PC-3 (cell line): ENCODE data around the gene KMT5B. TPM values are rescaled to one million over a fixed set of nuclear protein-coding genes. Genes with fewer than 3 reads are reported as not detected.

Experiments used
- ATAC-seq: fragments of 200-7000 bp; cut with Tn5 transposase; 2 replicates; pipeline ENCODE4 v1.9.1; 2020; ENCODE audit warnings: mild to moderate bottlenecking, moderate library complexity
- BruUV-seq: library from RNA; stranded (reverse); fragments of 400-500 nt; replicated peaks from 2 replicates; lab custom pipeline; 2021; lab: Mats Ljungman, UMichigan
- CTCF ChIA-PET: fragments of 300-600 bp; sonication (Branson Sonifier 250); formaldehyde crosslinking; loops from one replicate; lab custom pipeline; 2022; ENCODE audit warnings: antibody characterized with exemption; lab: Charles Lee
- POLR2A ChIA-PET: fragments of 300-600 bp; sonication (Branson Sonifier 250); formaldehyde crosslinking; loops from one replicate; lab custom pipeline; 2022; ENCODE audit warnings: antibody characterized with exemption; ENCODE audit not compliant: unreplicated experiment; lab: Charles Lee
- DNase-seq: peaks from one replicate; pipeline ENCODE4 v3.0.0-alpha.2; 2015
- H2AFZ ChIP-seq: fragments of 300-600 bp; sonication (generic); 2 replicates; pipeline ENCODE4 v1.6.0; 2016; ENCODE audit warnings: antibody characterized with exemption, low read length
- H3F3A ChIP-seq: fragments of 300-600 bp; sonication (generic); one replicate; pipeline ENCODE4 v1.6.0; 2017; ENCODE audit warnings: antibody characterized with exemption, low read length, control low read depth, mild to moderate bottlenecking; ENCODE audit not compliant: unreplicated experiment
- H3K27ac ChIP-seq: fragments of 300-600 bp; sonication (generic); 2 replicates; pipeline ENCODE4 v1.5.1; 2016; ENCODE audit warnings: mild to moderate bottlenecking, low read length
- H3K27me3 ChIP-seq: fragments of 300-600 bp; sonication (generic); 2 replicates; pipeline ENCODE4 v1.6.1; 2016; ENCODE audit warnings: low read length, mixed read lengths
- H3K36me3 ChIP-seq: fragments of 300-600 bp; sonication (generic); 2 replicates; pipeline ENCODE4 v1.6.1; 2016; ENCODE audit warnings: low read depth, mixed run types, low read length, mixed read lengths
- H3K4me1 ChIP-seq: fragments of 300-600 bp; sonication (generic); 2 replicates; pipeline ENCODE4 v1.5.1; 2016; ENCODE audit warnings: low read length; ENCODE audit not compliant: insufficient read depth
- H3K4me2 ChIP-seq: fragments of 300-600 bp; sonication (generic); 2 replicates; pipeline ENCODE4 v1.6.0; 2016; ENCODE audit warnings: low read length
- H3K4me3 ChIP-seq: fragments of 300-600 bp; sonication (generic); 2 replicates; pipeline ENCODE4 v1.5.1; 2016; ENCODE audit warnings: mild to moderate bottlenecking, low read length, mixed read lengths
- H3K79me2 ChIP-seq: fragments of 300-600 bp; sonication (generic); 2 replicates; pipeline ENCODE4 v1.6.1; 2017; ENCODE audit warnings: low read length, mixed read lengths
- H3K9ac ChIP-seq: fragments of 300-600 bp; sonication (generic); 2 replicates; pipeline ENCODE4 v1.6.0; 2016; ENCODE audit warnings: mild to moderate bottlenecking, low read length
- H3K9me2 ChIP-seq: fragments of 300-600 bp; sonication (generic); replicated peaks from 2 replicates; pipeline ENCODE4 v1.6.1; 2016; ENCODE audit warnings: mixed run types, low read length, mixed read lengths
- H3K9me3 ChIP-seq: fragments of 300-600 bp; sonication (generic); 2 replicates; pipeline ENCODE4 v1.6.1; 2016; ENCODE audit warnings: low read length, mixed read lengths
- H4K20me1 ChIP-seq: fragments of 300-600 bp; sonication (generic); 2 replicates; pipeline ENCODE4 v1.6.1; 2016; ENCODE audit warnings: low read length, mixed read lengths
- CTCF ChIP-seq: fragments of 300-600 bp; sonication (generic); conservative IDR thresholded peaks from 2 replicates; pipeline ENCODE4 v1.5.1; 2017; ENCODE audit warnings: antibody characterized with exemption, low read depth, mild to moderate bottlenecking, low read length
- EZH2 ChIP-seq: fragments of 300-600 bp; sonication (generic); IDR thresholded peaks from one replicate; pipeline ENCODE4 v1.6.1; 2017; ENCODE audit warnings: antibody characterized with exemption, mild to moderate bottlenecking, low read length; ENCODE audit not compliant: unreplicated experiment
- EZH2phosphoT487 ChIP-seq: fragments of 300-600 bp; sonication (generic); IDR thresholded peaks from 2 replicates; pipeline ENCODE4 v1.6.1; 2018; ENCODE audit warnings: mild to moderate bottlenecking, antibody characterized with exemption, low read length, borderline replicate concordance
- intact Hi-C: fragments of 100-400 bp; cut with micrococcal nuclease; formaldehyde crosslinking; loops from 2 replicates; pipeline ENCODE4 v1.9.0; 2023
- total RNA-seq: library from RNA; depleted of rRNA; stranded (reverse); fragments of >200 nt; gene quantifications from 2 replicates; pipeline ENCODE4 v1.2.3, GENCODE V29; 2014

The KMT5B gene
- total RNA-seq, 1 experiment from 2014 or later, result 19.0 TPM

- Histone ChIP-seq H3K27ac (no peak overlapping the region), H3K9me2 (no peaks in the 10 kb centered on the region), H2AFZ (no peak overlapping the region), H4K20me1 (no peaks in the 10 kb centered on the region), H3K4me2 (no peak overlapping the region), H3K9ac (no peak overlapping the region), H3K9me3 (no peaks in the 10 kb centered on the region), H3F3A (no peaks in the 10 kb centered on the region), H3K4me1 (peaks cover 5% of the 10 kb centered on the region), H3K36me3 (0 out of 2 replicates have a peak, but pooled peaks cover 7% of the 10 kb centered on the region), H3K27me3 (no peaks in the 10 kb centered on the region), H3K4me3 (no peak overlapping the region), H3K79me2 (no peaks in the 10 kb centered on the region)
- TF ChIP-seq CTCF (no peak), EZH2phosphoT487 (no peak), EZH2 (no peak)
- ChIA-PET POLR2A (no interaction called here), CTCF (no interaction called here)
- DNase-seq (no peak), ATAC-seq (no peak)
- BruUV-seq, result no TSS peak
- intact Hi-C loops, result no loop called here
These were observed 53.9 kb downstream of the KMT5B start for GRCh38 chr11:68159161-68159560.

- H3K27ac ChIP-seq, result no peak overlapping the region
- no peaks in the 10 kb centered on the region for H3K79me2 ChIP-seq
- H3K27me3 ChIP-seq, result no peaks in the 10 kb centered on the region
- H2AFZ ChIP-seq, result no peak overlapping the region
- intact Hi-C loops, result no loop called here
- TF ChIP-seq EZH2 (no peak), EZH2phosphoT487 (no peak), CTCF (no peak)
- ATAC-seq (no peak), DNase-seq (no peak)
- no TSS peak for BruUV-seq
- no peak overlapping the region for H3K4me2 ChIP-seq
- H4K20me1 ChIP-seq, result no peaks in the 10 kb centered on the region
- 0 out of 2 replicates have a peak, but pooled peaks cover 1% of the 10 kb centered on the region for H3K36me3 ChIP-seq
- POLR2A ChIA-PET, result no interaction called here
- no peak overlapping the region for H3K9ac ChIP-seq
- CTCF ChIA-PET, result no interaction called here
- 0 out of 2 replicates have a peak, but pooled peaks cover 3% of the 10 kb centered on the region for H3K4me1 ChIP-seq
- H3K9me3 ChIP-seq, result no peaks in the 10 kb centered on the region
- no peaks in the 10 kb centered on the region for H3F3A ChIP-seq
- no peaks in the 10 kb centered on the region for H3K9me2 ChIP-seq
- H3K4me3 ChIP-seq, result no peak overlapping the region
These were observed 54.5 kb downstream of the KMT5B start for GRCh38 chr11:68158580-68158979.

GRCh38 chr11:68153742-68154141, 59.4 kb downstream of the KMT5B start:
- TF ChIP-seq CTCF, result no peak
- no peak for TF ChIP-seq EZH2phosphoT487
- TF ChIP-seq EZH2, result no peak
- H3K9ac ChIP-seq, result no peak overlapping the region
- no peaks in the 10 kb centered on the region for H3K27me3 ChIP-seq
- no peaks in the 10 kb centered on the region for H3K36me3 ChIP-seq
- H3K4me1 ChIP-seq, result peaks cover 11% of the 10 kb centered on the region
- no peaks in the 10 kb centered on the region for H3K79me2 ChIP-seq
- no peaks in the 10 kb centered on the region for H3K9me3 ChIP-seq
- H3F3A ChIP-seq, result no peaks in the 10 kb centered on the region
- no TSS peak for BruUV-seq
- H4K20me1 ChIP-seq, result no peaks in the 10 kb centered on the region
- H3K4me2 ChIP-seq, result no peak overlapping the region
- no peaks in the 10 kb centered on the region for H3K9me2 ChIP-seq
- intact Hi-C loops, result no loop called here
- ChIA-PET POLR2A (no interaction called here), CTCF (no interaction called here)
- no peak for DNase-seq
- H3K27ac ChIP-seq, result no peak overlapping the region
- no peak overlapping the region for H2AFZ ChIP-seq
- ATAC-seq, result no peak
- H3K4me3 ChIP-seq, result no peak overlapping the region
